AG09319 (cell line): ENCODE results near the gene TMEM79.

ENCODE experiments used
- DNase-seq: peaks from one replicate; pipeline ENCODE4 v3.0.0-alpha.2; 2010; ENCODE audit warnings: low read depth; ENCODE audit errors: extremely low read depth
- CTCF ChIP-seq: IDR thresholded peaks from 2 replicates; pipeline ENCODE4 v1.5.1; 2011; ENCODE audit warnings: low read depth, mild to moderate bottlenecking, inconsistent platforms, low read length, moderate library complexity

Gene TMEM79

GRCh38 chr1:156262461-156263287 lies 21.5 kb upstream of the TMEM79 start:
- TF ChIP-seq CTCF = no peak
- peak; percentile 57 for DNase-seq

- DNase-seq = no peak
- no peak for TF ChIP-seq CTCF
Observed at GRCh38 chr1:156263288-156263655, 20.9 kb upstream of the TMEM79 start.

GRCh38 chr1:156266051-156266450 lies 18.1 kb upstream of the TMEM79 start:
- no peak for DNase-seq
- TF ChIP-seq CTCF = no peak

GRCh38 chr1:156268336-156268735 lies 15.8 kb upstream of the TMEM79 start:
- TF ChIP-seq CTCF = no peak
- no peak for DNase-seq

- DNase-seq = no peak
- TF ChIP-seq CTCF = no peak
Observed at GRCh38 chr1:156270314-156270713, 13.8 kb upstream of the TMEM79 start.

- no peak for TF ChIP-seq CTCF
- DNase-seq = no peak
Observed at GRCh38 chr1:156276532-156276931, 7.6 kb upstream of the TMEM79 start.

GRCh38 chr1:156276966-156277381 lies 7.2 kb upstream of the TMEM79 start:
- no peak for DNase-seq
- no peak for TF ChIP-seq CTCF
